Lower leg skin (tissue), 4 donors: ENCODE measurements around the gene EFEMP1. TPM values are rescaled to one million over a fixed set of nuclear protein-coding genes. Genes with fewer than 3 reads are reported as not detected.

Source experiments
- DNase-seq, 2 donors: peaks; one replicate each; pipeline ENCODE4 v3.0.0-alpha.2; 2019; ENCODE audit warnings: low spot score in 2 of 2
- H3K4me3 ChIP-seq: fragments of 200-600 bp; sonication (generic); 2 replicates; pipeline ENCODE4 v1.5.1; 2017; ENCODE audit warnings: mild to moderate bottlenecking, low read depth; ENCODE audit not compliant: poor library complexity, severe bottlenecking
- CTCF ChIP-seq, 3 donors: fragments of 450-650 bp; IDR thresholded peaks; one replicate each; pipeline ENCODE4 v1.5.1; 2016; ENCODE audit warnings: antibody characterized with exemption in 3 of 3, mild to moderate bottlenecking in 3 of 3, moderate library complexity in 2 of 3
- POLR2A ChIP-seq, 2 donors: fragments of 450-650 bp; IDR thresholded peaks; one replicate each; pipeline ENCODE4 v1.6.1; 2016 to 2017; ENCODE audit warnings: antibody characterized with exemption in 2 of 2, mild to moderate bottlenecking in 1 of 2, moderate library complexity in 1 of 2
- WGBS, 2 donors: methylation state at CpG; one replicate each; pipeline ENCODE4 v1.1.5; 2018; 5-methylcytosine and 5-hydroxymethylcytosine counted together
- intact Hi-C: fragments of 100-400 bp; cut with DNase I; formaldehyde crosslinking; loops from one replicate; pipeline ENCODE4 v1.15.0; 2023; ENCODE audit warnings: low total_unique reads
- total RNA-seq, 4 donors: library from RNA; depleted of rRNA; stranded (reverse); fragments of >200 nt; gene quantifications; one replicate each; pipeline ENCODE4 v1.1.0, GENCODE V29; 2016

EFEMP1 gene
- total RNA-seq, 4 donors from 2014 or later: 86.2 to 113 (median 98.9) TPM

DNA sequence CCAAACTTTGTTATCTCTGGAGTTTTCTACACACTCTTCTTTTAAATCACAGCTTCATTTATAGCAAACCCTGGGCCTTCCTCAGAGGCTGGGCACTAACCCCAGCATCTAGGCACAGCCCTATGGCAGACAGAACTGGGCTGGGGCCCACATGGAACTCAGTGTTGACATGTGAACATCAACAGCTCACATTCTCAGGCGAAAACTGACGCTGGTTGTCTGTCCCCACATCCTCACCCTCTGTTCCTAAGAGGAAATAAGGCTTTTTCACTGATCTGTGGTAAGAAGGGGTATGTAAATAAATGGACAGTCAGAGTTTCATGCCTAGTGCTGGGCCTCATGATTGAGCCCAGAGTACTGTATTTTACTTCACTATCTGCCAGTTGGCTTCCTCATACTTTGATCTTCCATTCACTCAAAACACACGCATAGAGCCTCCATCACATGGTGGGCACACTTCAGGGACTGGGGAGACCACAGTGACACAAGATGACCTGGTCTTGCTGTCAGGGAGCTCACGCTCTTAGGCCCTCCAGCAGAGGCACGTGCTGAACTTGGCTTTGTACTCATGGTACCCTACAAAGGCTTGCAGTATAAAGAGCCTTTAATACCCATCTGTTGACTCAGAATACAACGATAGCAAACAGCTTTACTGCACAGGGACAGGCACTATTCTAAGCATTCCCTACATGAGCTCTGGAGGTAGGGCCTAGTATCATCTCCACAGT is 43.0 kb downstream of the EFEMP1 start:
- intact Hi-C loops: no loop called here
- H3K4me3 ChIP-seq: no peak overlapping the region
- 92 to 95% methylated on average over 6 of the region's 6 CpGs for WGBS, 2 donors
- DNase-seq: no peak
- TF ChIP-seq CTCF (IDR thresholded peaks at IDR 0.05) (no peak), POLR2A (IDR thresholded peaks at IDR 0.05) (no peak)

DNA sequence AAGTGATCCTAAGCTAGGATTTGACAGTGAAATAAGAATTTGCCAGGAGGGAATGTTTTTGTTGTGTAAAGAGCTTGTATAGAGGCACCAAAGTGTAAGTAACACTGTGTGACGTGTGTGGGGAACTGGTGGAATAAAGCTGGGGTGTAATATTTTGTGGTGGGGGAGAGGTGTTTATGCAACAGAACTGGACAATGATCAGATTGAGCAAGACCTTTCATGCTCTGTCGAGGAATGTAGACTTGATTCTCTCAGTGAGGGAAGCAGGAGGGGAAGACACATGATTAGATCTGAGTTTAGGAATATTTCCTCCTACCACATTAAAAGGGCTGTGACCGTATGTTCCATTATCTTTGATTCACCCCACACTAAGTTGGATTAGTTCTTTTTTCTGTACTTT is 43.6 kb downstream of the EFEMP1 start:
- H3K4me3 ChIP-seq: no peak overlapping the region
- DNase-seq: no peak
- 68 to 78% methylated on average over 3 of the region's 3 CpGs for WGBS, 2 donors
- intact Hi-C loops: no loop called here
- TF ChIP-seq CTCF (IDR thresholded peaks at IDR 0.05) (no peak), POLR2A (IDR thresholded peaks at IDR 0.05) (no peak)

DNA sequence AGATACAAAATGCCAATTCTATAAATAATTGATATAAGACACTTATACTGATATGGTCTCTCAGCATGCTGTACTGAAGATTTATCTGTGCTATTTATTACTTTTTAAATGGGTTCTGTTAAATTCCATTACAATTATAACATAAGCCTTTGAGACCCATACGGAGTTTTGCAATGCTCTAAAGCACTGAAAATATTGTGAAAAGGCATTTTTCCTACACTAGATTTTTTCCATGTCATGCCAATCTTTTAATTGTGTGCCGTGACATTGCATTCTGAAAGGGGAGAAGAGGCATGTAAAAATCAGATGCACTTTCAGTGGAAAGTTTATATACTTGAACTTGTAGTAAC is 46.5 kb downstream of the EFEMP1 start:
- 65 to 68% methylated on average over 2 of the region's 2 CpGs for WGBS, 2 donors
- no peak for DNase-seq
- no peak for TF ChIP-seq CTCF (IDR thresholded peaks at IDR 0.05)
- no peak for TF ChIP-seq POLR2A (IDR thresholded peaks at IDR 0.05)
- H3K4me3 ChIP-seq: no peak overlapping the region
- intact Hi-C loops: no loop called here

DNA sequence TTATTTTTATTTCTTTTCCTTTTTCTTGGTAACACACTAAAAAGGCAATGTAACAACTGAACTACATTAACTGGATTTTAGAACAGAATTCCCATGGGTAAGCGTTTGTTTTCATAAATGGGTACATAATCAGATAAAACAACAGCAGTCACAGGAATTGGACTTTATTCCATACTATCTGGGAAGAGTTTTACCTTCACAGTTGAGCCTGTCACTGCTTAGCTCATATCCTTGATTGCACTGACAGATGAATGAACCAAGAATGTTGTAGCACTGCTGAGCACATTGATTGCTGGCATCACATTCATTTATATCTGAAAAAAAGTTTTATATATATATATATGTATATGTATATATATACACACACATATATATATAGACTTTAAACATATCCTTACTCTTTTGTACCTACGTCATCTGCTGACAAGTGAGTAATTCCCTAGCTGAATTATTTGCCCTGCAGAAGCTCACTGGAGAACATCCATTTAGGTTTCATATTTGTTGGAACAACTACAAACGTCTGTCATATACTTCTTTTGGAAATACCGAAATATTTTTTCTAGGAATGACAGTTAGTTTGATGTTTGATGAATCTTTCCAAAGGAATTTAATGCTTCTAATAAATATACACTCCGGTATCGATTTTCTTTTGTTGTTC is 47.0 kb downstream of the EFEMP1 start:
- no peak for TF ChIP-seq POLR2A (IDR thresholded peaks at IDR 0.05)
- TF ChIP-seq CTCF (IDR thresholded peaks at IDR 0.05): no peak
- DNase-seq: no peak
- 55 to 66% methylated on average over 6 of the region's 6 CpGs for WGBS, 2 donors
- intact Hi-C loops: no loop called here
- no peak overlapping the region for H3K4me3 ChIP-seq

DNA sequence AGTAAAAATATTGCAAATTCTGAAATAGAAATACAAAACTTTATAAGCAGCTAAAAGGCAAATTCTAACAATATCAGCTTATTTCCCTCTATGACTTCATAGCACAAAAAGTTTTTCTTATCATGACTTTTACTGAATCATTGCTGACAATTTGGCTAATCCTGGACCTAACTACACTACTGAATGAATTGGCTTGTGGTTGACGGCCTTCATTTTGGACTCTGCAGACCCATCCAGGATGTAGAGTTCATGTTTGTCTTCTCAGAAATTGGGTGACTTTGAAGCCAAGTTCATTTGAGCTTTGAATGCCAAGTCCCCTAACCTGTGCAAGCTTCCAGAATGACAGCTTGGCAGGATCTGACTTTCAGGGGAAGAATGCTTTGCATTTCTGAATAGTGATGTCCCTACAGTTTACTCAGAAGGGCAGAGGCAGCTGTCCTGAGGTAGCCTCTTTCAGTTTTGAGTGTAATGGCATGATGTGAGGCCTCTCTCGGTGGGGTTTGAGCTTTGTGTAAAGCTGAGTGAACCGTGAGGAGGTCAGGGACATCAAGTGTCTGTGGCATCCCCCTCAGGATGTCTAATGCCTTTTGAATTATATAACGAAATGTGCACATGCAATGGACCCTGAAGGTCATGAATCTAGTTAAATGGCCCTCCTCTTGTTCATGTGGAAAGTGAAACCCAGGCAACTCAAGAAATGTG is 48.0 kb downstream of the EFEMP1 start:
- intact Hi-C loops: no loop called here
- DNase-seq: no peak
- WGBS, 2 donors: 88 to 89% methylated on average over 4 of the region's 4 CpGs
- TF ChIP-seq POLR2A (IDR thresholded peaks at IDR 0.05): no peak
- no peak overlapping the region for H3K4me3 ChIP-seq

DNA sequence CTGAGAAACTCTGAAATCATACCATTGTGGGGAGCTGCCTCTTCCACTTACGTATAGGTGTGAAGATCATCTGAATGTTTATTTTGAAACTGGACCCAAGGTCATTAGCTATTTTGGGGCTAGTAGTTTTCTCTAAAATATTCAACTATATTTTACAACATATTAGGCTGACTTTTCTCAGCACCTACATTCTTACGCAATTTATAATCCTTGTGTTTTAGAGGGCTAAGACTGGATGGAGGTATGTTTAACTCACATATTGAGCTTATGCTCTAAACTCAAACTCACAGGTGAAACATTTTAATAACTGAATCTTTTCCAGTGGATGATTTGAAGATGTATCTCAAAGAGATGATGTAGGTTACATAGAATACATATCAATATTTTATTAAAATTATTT is 49.2 kb downstream of the EFEMP1 start:
- H3K4me3 ChIP-seq: no peak overlapping the region
- DNase-seq: no peak
- TF ChIP-seq CTCF (IDR thresholded peaks at IDR 0.05): no peak
- no peak for TF ChIP-seq POLR2A (IDR thresholded peaks at IDR 0.05)
- intact Hi-C loops: no loop called here
- WGBS, 2 donors: 94% methylated on average over 2 of the region's 2 CpGs
